Smooth muscle cell (in vitro differentiated cells): ENCODE results near the gene IGSF9. TPM values are rescaled to one million over a fixed set of nuclear protein-coding genes. Genes with fewer than 3 reads are reported as not detected.
A peak's percentile ranks its signal among the peaks of the same experiment; 100 is the strongest.

Source experiments
- DNase-seq: peaks from one replicate; lab custom pipeline; 2025; ENCODE audit not compliant: unreplicated experiment; lab: John Stamatoyannopoulos, UW
- H2AFZ ChIP-seq: fragments of 200-600 bp; sonication (generic); 2 replicates; pipeline ENCODE4 v1.6.0; 2016; ENCODE audit warnings: antibody characterized with exemption, low read depth, mild to moderate bottlenecking
- H3F3A ChIP-seq: fragments of 200-600 bp; sonication (generic); 2 replicates; pipeline ENCODE4 v1.6.0; 2017; ENCODE audit warnings: antibody characterized with exemption, low read depth
- H3K27ac ChIP-seq: fragments of 200-600 bp; sonication (generic); 2 replicates; pipeline ENCODE4 v1.5.1; 2016; ENCODE audit warnings: low read depth, mild to moderate bottlenecking
- H3K27me3 ChIP-seq: fragments of 200-600 bp; sonication (generic); 2 replicates; pipeline ENCODE4 v1.6.1; 2016; ENCODE audit warnings: low read depth, mild to moderate bottlenecking
- H3K36me3 ChIP-seq: fragments of 200-600 bp; sonication (generic); 2 replicates; pipeline ENCODE4 v1.5.1; 2016; ENCODE audit warnings: low read depth
- H3K4me1 ChIP-seq: fragments of 200-600 bp; sonication (generic); 2 replicates; pipeline ENCODE4 v1.5.1; 2016; ENCODE audit warnings: low read depth
- H3K4me2 ChIP-seq: fragments of 200-600 bp; sonication (generic); 2 replicates; pipeline ENCODE4 v1.6.0; 2016; ENCODE audit warnings: mild to moderate bottlenecking
- H3K4me3 ChIP-seq: fragments of 200-600 bp; sonication (generic); 2 replicates; pipeline ENCODE4 v1.5.1; 2016; ENCODE audit warnings: mild to moderate bottlenecking
- H3K79me2 ChIP-seq: fragments of 200-600 bp; sonication (generic); 2 replicates; pipeline ENCODE4 v1.6.0; 2016; ENCODE audit warnings: low read depth, mild to moderate bottlenecking
- H3K9ac ChIP-seq: fragments of 200-600 bp; sonication (generic); 2 replicates; pipeline ENCODE4 v1.6.0; 2016; ENCODE audit warnings: low read depth
- H3K9me3 ChIP-seq: fragments of 200-600 bp; sonication (generic); replicated peaks from 2 replicates; pipeline ENCODE4 v1.5.1; 2016; ENCODE audit warnings: low read depth
- H4K20me1 ChIP-seq: fragments of 200-600 bp; sonication (generic); 2 replicates; pipeline ENCODE4 v1.6.0; 2016; ENCODE audit warnings: low read depth
- CTCF ChIP-seq: fragments of 200-600 bp; sonication (generic); IDR thresholded peaks from 2 replicates; pipeline ENCODE4 v1.5.1; 2017; ENCODE audit warnings: borderline replicate concordance, mild to moderate bottlenecking, antibody characterized with exemption; ENCODE audit not compliant: insufficient read depth, poor library complexity, severe bottlenecking
- WGBS: methylation state at CpG from one replicate; pipeline ENCODE4 v1.1.7; 2016; ENCODE audit warnings: low lambda C conversion rate; 5-methylcytosine and 5-hydroxymethylcytosine counted together
- polyA plus RNA-seq: library from polyadenylated mRNA; unstranded; fragments of >200 nt; fragmentation: Nextera tagmentation; extraction: Ambion mirVana; gene quantifications from 2 replicates; pipeline ENCODE4 v1.2.1, GENCODE V29; 2016
- total RNA-seq: library from RNA; depleted of rRNA; stranded (reverse); fragments of >200 nt; gene quantifications from 2 replicates; pipeline ENCODE4 v1.2.3, GENCODE V29; 2014

The IGSF9 gene
- total and polyA plus RNA-seq, 2 experiments from 2014 or later = 0.99 to 2.1 TPM

- peak overlapping the region; percentile 54 for H3K4me2 ChIP-seq
- H3K4me1 ChIP-seq = no peaks in the 10 kb centered on the region
- no peak for DNase-seq
- H4K20me1 ChIP-seq = no peaks in the 10 kb centered on the region
- no peaks in the 10 kb centered on the region for H3F3A ChIP-seq
- no peak overlapping the region for H2AFZ ChIP-seq
- peak overlapping the region; percentile 50 for H3K9ac ChIP-seq
- H3K9me3 ChIP-seq = no peaks in the 10 kb centered on the region
- no peaks in the 10 kb centered on the region for H3K36me3 ChIP-seq
- H3K27ac ChIP-seq = peak overlapping the region; percentile 90
- WGBS = 87% methylated on average over 2 of the region's 2 CpGs
- no peaks in the 10 kb centered on the region for H3K27me3 ChIP-seq
- no peak for TF ChIP-seq CTCF
- H3K4me3 ChIP-seq = no peak overlapping the region
- no peaks in the 10 kb centered on the region for H3K79me2 ChIP-seq
These were observed 62.9 kb downstream of the IGSF9 start for GRCh38 chr1:159882527-159882862.

- H3F3A ChIP-seq = no peaks in the 10 kb centered on the region
- no peak overlapping the region for H3K4me3 ChIP-seq
- H3K9me3 ChIP-seq = no peaks in the 10 kb centered on the region
- H2AFZ ChIP-seq = no peak overlapping the region
- H3K9ac ChIP-seq = peak overlapping the region; percentile 50
- H3K4me1 ChIP-seq = no peaks in the 10 kb centered on the region
- peak overlapping the region; percentile 54 for H3K4me2 ChIP-seq
- peak overlapping the region; percentile 90 for H3K27ac ChIP-seq
- no peak for TF ChIP-seq CTCF
- no peaks in the 10 kb centered on the region for H4K20me1 ChIP-seq
- 53% methylated on average over 6 of the region's 6 CpGs for WGBS
- no peaks in the 10 kb centered on the region for H3K27me3 ChIP-seq
- no peak for DNase-seq
- no peaks in the 10 kb centered on the region for H3K79me2 ChIP-seq
- no peaks in the 10 kb centered on the region for H3K36me3 ChIP-seq
These were observed 63.5 kb downstream of the IGSF9 start for GRCh38 chr1:159881622-159882526.

DNA sequence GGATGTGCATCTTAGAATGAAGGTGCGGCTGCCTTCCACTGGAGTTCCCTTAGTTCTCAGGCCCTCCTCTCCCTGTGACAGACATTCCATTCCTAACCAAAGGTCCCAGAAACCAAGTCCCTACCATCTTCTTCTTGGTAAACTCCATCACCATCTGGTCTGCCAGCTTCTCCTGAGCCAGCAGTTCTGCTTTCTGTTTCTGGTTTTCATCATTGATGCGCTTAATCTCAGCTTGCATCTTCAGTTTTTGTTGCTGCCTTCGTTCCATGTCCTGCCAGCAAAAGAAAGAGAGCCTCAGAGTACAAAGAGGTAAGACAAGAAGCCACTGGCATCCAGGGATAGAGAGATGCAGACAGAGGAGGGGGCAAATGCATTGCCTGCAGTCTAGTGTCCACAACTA is 65.0 kb downstream of the IGSF9 start:
- Histone ChIP-seq H3K9me3 (no peaks in the 10 kb centered on the region), H4K20me1 (no peaks in the 10 kb centered on the region), H3K4me2 (no peak overlapping the region), H3F3A (no peaks in the 10 kb centered on the region), H3K79me2 (no peaks in the 10 kb centered on the region), H3K36me3 (no peaks in the 10 kb centered on the region), H3K9ac (no peak overlapping the region), H2AFZ (no peak overlapping the region), H3K4me3 (no peak overlapping the region), H3K27ac (no peak overlapping the region), H3K4me1 (no peaks in the 10 kb centered on the region), H3K27me3 (no peaks in the 10 kb centered on the region)
- no peak for DNase-seq
- 84% methylated on average over 3 of the region's 3 CpGs for WGBS
- no peak for TF ChIP-seq CTCF

- Histone ChIP-seq H4K20me1 (no peaks in the 10 kb centered on the region), H2AFZ (no peak overlapping the region), H3K9me3 (no peaks in the 10 kb centered on the region), H3K27me3 (no peaks in the 10 kb centered on the region), H3F3A (no peaks in the 10 kb centered on the region), H3K4me1 (no peaks in the 10 kb centered on the region), H3K27ac (no peak overlapping the region), H3K4me2 (no peak overlapping the region), H3K9ac (no peak overlapping the region), H3K79me2 (no peaks in the 10 kb centered on the region), H3K4me3 (no peak overlapping the region), H3K36me3 (no peaks in the 10 kb centered on the region)
- TF ChIP-seq CTCF = no peak
- WGBS = 80% methylated on average over 4 of the region's 4 CpGs
- DNase-seq = no peak
These were observed 65.4 kb downstream of the IGSF9 start for GRCh38 chr1:159879977-159880376.
